HG02870 (cell line): Measurements from ENCODE around the gene PFKFB1.
"Not testable (repeated sequence)": the region's sequence is repeated elsewhere in the genome, so short reads cannot be mapped to it uniquely, and the experiment has no call there.

Experiments
- ATAC-seq: cut with Tn5 transposase; IDR thresholded peaks from one replicate; pipeline ENCODE4 v1.9.1; 2021; ENCODE audit warnings: mild to moderate bottlenecking, moderate library complexity; ENCODE audit not compliant: unreplicated experiment

The PFKFB1 gene

DNA sequence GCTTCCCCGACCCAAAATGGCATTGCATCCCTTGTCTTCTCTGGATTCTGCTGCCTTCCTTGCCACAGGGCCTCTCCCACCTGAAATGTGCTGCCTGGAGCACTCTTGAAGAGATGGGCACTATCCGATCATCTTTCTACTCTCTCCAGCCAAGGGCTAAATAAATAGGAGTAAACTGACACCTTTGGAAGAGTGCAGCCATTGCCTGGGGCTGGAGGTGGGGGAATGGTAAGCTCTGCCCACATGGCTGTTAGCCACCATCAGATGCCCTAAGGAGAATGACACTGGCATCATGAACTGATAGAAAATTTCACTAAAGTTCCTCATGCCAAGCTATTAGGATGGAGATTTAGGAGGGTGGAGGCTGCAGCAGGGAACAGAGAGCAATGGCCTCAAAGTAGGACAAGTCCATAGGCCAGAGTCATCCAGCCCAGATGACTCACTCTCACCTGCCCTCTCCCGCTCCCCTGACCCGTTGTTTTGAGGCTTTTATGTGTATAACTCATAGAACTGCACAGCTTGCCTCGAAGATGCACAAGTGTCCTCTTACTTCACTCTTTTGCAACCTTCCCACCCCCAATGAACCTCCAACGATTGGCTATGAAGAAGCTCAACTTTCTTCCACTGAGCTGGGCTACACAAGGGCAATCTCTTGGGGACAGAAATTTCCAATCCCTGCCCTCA is 822 bp upstream of the PFKFB1 start:
- no peak for ATAC-seq

GRCh38 chrX:54992911-54993622 is 921 bp downstream of the PFKFB1 start:
- ATAC-seq = no peak

DNA sequence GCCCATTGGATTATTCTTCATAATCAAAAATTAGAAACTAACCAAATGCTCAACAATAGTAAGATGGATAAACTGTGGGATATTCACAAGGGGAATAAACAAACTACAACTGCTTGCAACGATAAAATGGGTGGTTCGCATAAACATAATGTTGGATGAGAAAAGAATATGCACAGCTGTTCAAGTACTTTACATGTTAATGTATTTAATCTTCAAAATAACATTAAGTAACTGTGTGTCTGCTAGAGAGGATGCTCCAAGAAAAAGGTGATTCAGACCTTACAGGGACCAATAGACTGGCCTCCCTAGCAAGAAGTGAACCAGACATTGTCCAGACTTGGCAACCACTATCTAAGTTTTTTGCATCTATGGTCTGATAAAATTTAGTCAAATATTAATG is 2.3 kb downstream of the PFKFB1 start:
- ATAC-seq = no peak

DNA sequence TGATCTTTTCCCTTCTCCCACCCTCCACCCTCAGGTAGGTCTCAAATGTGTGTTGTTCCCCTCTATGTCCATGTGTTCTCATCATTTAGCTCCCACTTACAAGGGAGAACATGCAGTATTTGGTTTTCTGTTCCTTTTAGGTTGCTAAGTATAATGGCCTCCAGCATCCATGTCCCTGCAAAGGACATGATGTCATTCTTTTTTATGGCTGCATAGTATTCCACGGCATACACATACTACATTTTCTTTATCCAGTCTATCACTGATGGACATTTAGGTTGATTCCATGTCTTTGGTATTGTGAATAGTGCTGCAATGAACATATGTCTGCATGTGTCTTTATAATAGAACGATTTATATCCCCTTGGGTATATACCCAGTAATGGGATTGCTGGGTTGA is 10.7 kb downstream of the PFKFB1 start:
- ATAC-seq = not testable (repeated sequence)

DNA sequence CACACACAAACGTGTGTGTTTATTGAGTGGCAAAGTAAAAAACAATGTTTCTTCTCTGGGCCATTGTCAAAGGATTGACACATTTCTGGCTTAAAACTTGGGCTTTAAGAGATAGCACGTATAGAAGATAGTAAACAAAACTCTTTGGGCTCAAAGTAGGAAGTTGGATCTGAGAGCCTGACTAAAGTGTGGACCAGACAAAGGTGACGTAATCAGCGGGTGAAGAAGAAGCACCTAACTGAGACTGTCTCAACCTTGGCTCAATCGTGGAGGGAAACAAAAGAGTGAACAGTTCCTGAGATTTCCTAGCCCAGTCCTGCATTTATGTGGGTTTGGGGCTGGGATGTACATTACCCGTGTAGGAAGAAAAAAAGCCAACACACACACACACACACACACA is 13.7 kb downstream of the PFKFB1 start:
- no peak for ATAC-seq

GRCh38 chrX:54979432-54979831 is 14.6 kb downstream of the PFKFB1 start:
- ATAC-seq = no peak

DNA sequence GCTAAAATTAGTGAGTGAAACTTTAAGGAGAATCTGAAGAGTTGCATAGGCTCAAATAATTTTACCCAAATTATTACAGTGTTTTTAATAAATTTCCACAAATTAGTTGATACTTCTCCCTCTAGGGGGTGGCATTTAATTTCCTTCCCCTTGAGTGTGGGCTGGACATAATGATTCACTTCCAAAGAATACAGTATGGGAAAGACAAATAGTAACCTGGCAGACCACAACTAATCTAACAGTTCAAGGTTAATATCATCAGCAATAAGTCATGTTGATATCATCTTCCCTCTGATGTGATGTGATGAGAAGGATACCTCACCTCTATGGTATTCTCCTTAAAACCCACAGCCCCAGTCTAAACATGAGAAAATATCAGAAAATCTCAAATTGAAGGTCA is 15.5 kb downstream of the PFKFB1 start:
- ATAC-seq = no peak

DNA sequence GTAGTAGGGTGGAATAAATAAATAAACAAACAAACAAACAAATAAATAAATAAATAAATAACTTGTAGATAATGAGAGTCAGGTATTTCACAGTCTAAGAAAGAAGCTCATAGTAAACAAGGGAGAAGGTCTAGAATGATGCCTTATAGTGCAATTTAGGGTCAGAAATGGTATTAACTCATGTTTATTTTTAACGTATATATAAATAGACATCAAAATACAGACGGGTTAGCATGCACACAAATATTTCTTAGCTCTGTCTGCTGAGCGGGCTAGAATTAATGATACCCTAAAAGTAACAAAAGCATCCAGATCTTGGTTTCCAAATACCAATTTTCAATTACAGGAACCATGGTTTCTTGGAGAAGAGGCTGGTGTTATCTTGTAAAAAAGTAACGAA is 16.6 kb downstream of the PFKFB1 start:
- no peak for ATAC-seq

DNA sequence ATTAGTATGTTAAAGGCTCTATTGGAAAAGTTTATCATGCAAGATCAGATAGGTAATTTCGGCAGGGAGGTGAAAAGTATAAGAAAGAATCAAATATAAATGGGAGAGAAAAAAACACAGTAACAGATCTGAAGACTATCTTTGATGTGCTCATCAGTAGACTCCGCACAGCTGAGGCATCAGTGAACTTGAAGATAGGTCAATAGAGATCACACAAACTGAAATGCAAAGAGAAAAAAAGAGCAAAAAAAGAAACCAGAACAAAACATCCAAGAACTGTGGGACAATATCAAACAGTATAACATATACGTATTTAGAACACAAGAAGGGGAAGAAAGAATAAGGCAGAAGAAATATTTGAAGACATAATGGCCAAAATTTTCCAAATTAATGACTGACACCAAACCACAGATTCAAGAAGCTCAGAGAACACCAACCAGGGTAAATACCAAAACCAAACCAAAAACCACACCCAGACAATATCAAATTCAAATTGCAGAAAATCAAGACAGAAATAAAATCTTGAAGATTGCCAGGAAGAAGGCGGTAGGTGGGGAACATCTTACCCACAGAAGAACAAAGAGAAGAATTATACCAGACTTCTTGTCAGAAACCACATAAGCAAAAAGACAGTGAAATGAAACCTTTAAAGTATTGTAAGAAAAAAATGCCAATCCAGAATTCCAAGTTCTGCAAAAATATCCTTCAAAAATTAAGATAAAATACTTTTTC is 29.1 kb downstream of the PFKFB1 start:
- ATAC-seq = no peak

GRCh38 chrX:54961750-54962149 is 32.2 kb downstream of the PFKFB1 start:
- ATAC-seq = no peak

GRCh38 chrX:54950730-54951375 is 43.1 kb downstream of the PFKFB1 start:
- ATAC-seq = no peak

GRCh38 chrX:54945224-54945623 is 48.8 kb downstream of the PFKFB1 start:
- no peak for ATAC-seq

- ATAC-seq = no peak
Measured at GRCh38 chrX:54944816-54945215, 49.2 kb downstream of the PFKFB1 start.

GRCh38 chrX:54937416-54937815 is 56.6 kb downstream of the PFKFB1 start:
- ATAC-seq = no peak

DNA sequence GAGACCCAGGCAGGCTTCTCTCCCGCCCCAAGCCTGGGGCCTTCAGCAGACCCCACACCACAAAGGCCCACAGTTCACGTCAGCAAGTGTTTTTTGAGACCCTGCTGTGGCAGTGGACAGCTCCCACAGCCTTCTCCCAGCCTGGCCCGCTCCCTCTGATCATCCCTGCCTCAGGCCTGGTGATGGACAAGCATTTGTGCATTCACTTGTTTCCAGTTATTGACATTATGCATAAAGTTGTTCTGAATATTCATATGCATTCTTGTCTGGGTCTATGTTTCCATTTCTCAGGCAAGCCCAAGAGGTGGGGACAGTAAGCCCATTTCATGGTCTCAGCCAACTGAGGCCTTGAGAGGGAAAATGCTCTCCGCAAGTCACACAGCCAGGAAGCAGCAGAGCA is 58.7 kb downstream of the PFKFB1 start:
- ATAC-seq = no peak

DNA sequence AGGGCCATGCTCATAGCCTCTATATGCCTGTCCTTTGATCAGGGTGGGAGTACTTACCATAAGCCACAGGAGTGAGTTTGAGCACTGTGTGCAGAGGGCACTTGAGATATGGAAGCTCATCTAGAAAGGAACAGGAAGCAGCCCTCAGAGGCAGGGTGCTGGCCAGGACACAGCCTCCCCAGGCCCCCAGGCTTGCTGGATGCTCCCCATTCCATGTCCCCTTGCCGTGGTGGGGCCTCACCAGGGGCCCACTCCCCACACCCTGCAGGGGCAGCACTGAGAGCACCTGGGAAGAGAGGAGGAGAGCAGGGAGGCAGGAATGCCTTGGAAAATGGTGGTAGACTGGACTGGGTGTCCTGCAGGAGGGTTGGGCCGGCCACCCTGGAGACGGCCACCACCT is 59.1 kb downstream of the PFKFB1 start:
- no peak for ATAC-seq

DNA sequence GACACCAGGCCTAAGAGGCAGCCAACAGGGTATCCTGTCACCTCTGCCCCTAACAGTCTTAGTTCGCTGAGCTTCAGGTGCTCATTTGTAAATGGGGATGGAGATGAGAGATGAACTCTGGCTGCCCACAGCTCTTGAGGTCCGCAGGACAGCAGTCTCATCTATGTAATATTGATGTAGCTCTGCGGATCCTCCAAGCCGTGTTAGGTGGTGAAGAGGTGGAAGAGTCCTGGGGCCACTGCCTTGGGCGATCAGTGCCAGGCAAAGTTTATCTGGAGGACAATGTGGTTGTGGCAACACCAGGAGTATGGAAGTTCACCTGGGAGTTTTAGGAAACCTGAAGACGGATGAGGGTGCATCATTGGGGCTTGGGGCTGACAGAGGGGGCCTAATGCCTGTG is 59.9 kb downstream of the PFKFB1 start:
- ATAC-seq = no peak

GRCh38 chrX:54933150-54933826 is 60.7 kb downstream of the PFKFB1 start:
- no peak for ATAC-seq

GRCh38 chrX:54931107-54931506 is 62.9 kb downstream of the PFKFB1 start:
- no peak for ATAC-seq

DNA sequence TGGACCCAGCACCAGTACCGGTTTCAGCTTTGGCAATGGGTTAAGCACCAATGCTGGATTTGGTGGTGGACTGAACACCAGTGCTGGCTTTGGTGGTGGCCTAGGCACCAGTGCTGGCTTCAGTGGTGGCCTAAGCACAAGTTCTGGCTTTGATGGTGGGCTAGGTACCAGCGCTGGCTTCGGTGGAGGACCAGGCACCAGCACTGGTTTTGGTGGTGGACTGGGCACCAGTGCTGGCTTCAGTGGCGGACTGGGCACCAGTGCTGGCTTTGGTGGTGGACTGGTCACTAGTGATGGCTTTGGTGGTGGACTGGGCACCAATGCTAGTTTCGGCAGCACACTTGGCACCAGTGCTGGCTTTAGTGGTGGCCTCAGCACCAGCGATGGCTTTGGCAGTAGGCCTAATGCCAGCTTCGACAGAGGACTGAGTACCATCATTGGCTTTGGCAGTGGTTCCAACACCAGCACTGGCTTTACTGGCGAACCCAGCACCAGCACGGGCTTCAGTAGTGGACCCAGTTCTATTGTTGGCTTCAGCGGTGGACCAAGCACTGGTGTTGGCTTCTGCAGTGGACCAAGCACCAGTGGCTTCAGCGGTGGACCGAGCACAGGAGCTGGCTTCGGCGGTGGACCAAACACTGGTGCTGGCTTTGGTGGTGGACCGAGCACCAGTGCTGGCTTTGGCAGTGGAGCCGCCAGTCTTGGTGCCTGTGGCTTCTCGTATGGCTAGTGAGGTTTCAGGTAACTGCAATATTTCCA is 63.5 kb downstream of the PFKFB1 start:
- no peak for ATAC-seq
